Ecto neural progenitor cell (in vitro differentiated cells): ENCODE results near the gene RSU1.
"Not testable (repeated sequence)": the region's sequence is repeated elsewhere in the genome, so short reads cannot be mapped to it uniquely, and the experiment has no call there.

Experiments used
- DNase-seq: peaks from one replicate; pipeline ENCODE4 v3.0.0-alpha.2; 2018; ENCODE audit warnings: low spot score

RSU1 gene

GRCh38 chr10:16817125-16818019 is at the start of gene RSU1:
TSS of gene RSU1 (minus strand) at chr10:16817424. CDS start at chr10:16817081, 343 bp downstream.
- peak; percentile 99 for DNase-seq

GRCh38 chr10:16866541-16867275 is 49.5 kb upstream of the RSU1 start:
- no peak for DNase-seq

GRCh38 chr10:16865766-16866165 is 48.5 kb upstream of the RSU1 start:
- DNase-seq, result no peak

GRCh38 chr10:16863766-16864165 is 46.5 kb upstream of the RSU1 start:
- DNase-seq, result no peak

- no peak for DNase-seq
Measured at GRCh38 chr10:16857419-16857818, 40.2 kb upstream of the RSU1 start.

- no peak for DNase-seq
Measured at GRCh38 chr10:16856567-16856966, 39.3 kb upstream of the RSU1 start.

GRCh38 chr10:16856092-16856491 is 38.9 kb upstream of the RSU1 start:
- no peak for DNase-seq

GRCh38 chr10:16854623-16855022 is 37.4 kb upstream of the RSU1 start:
- DNase-seq, result no peak

GRCh38 chr10:16853809-16854208 is 36.6 kb upstream of the RSU1 start:
- no peak for DNase-seq

- no peak for DNase-seq
Measured at GRCh38 chr10:16853201-16853600, 36.0 kb upstream of the RSU1 start.

GRCh38 chr10:16852624-16853023 is 35.4 kb upstream of the RSU1 start:
- no peak for DNase-seq

GRCh38 chr10:16848562-16849154 is 31.4 kb upstream of the RSU1 start:
- no peak for DNase-seq

GRCh38 chr10:16847644-16848043 is 30.4 kb upstream of the RSU1 start:
- DNase-seq, result no peak

- no peak for DNase-seq
Measured at GRCh38 chr10:16845248-16845647, 28.0 kb upstream of the RSU1 start.

GRCh38 chr10:16843252-16843870 is 26.1 kb upstream of the RSU1 start:
- no peak for DNase-seq

- no peak for DNase-seq
Measured at GRCh38 chr10:16835228-16835627, 18.0 kb upstream of the RSU1 start.

- no peak for DNase-seq
Measured at GRCh38 chr10:16832351-16833080, 15.3 kb upstream of the RSU1 start.

- no peak for DNase-seq
Measured at GRCh38 chr10:16828701-16829175, 11.5 kb upstream of the RSU1 start.

GRCh38 chr10:16828114-16828568 is 10.9 kb upstream of the RSU1 start:
- DNase-seq, result peak; percentile 69

- DNase-seq, result not testable (repeated sequence)
Measured at GRCh38 chr10:16827474-16827873, 10.2 kb upstream of the RSU1 start.

GRCh38 chr10:16822726-16823360 is 5.6 kb upstream of the RSU1 start:
- DNase-seq, result no peak
